ENCODE data around the gene C9orf78. TPM values are rescaled to one million over a fixed set of nuclear protein-coding genes. Genes with fewer than 3 reads are reported as not detected.

Gene C9orf78
- total and polyA plus RNA-seq, 8 donors = 16.3 to 38.6 (median 19.0) TPM

DNA sequence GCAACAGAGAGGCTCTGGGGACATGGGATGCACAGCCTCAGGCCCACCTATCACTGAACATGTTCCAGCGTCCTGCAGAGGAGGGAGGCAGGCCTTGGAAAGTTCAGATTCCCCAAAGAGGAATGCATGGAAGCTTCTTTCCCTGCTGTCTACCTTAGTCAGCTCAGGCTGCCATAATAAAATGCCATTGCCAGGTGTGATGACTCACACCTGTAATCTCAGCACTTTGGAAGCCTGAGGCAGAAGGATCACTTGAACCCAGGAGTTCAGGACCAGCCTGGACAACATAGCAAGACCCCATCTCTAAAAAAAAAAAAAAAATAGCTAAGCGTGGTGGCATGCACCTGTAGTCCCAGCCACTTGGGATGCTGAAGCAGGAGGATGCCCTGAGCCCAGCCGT is 56.6 kb downstream of the C9orf78 start:
- TF ChIP-seq CTCF (IDR thresholded peaks at IDR 0.05) = no peak
- H3K27ac ChIP-seq = no peak overlapping the region
- H3K27me3 ChIP-seq = no peaks in the 10 kb centered on the region
- H3K4me1 ChIP-seq = peaks cover 0 to 6% (median 5%) of the 10 kb centered on the region in 3 donors
- H3K4me3 ChIP-seq = no peak overlapping the region
- no peaks in the 10 kb centered on the region for H3K9me3 ChIP-seq
- ATAC-seq = no peak
- WGBS, 2 donors = 78 to 90% methylated on average over 3 of the region's 3 CpGs
- intact Hi-C loops (cut with DNase I) = no loop called here
- no peak for DNase-seq
- no peaks in the 10 kb centered on the region for H3K36me3 ChIP-seq
- no peak for FAIRE-seq

- DNase-seq (no peak), FAIRE-seq (no peak), ATAC-seq (no peak)
- WGBS, 2 donors = 80% methylated on average over 11 of the region's 11 CpGs
- Histone ChIP-seq H3K4me1 (peaks cover 0 to 10% (median 5%) of the 10 kb centered on the region in 3 donors), H3K27ac (no peak overlapping the region), H3K4me3 (no peak overlapping the region), H3K9me3 (no peaks in the 10 kb centered on the region), H3K36me3 (no peaks in the 10 kb centered on the region), H3K27me3 (no peaks in the 10 kb centered on the region)
- intact Hi-C loops (cut with DNase I) = no loop called here
- no peak for TF ChIP-seq CTCF (IDR thresholded peaks at IDR 0.05)
Observed at GRCh38 chr9:129777769-129778130, 57.3 kb downstream of the C9orf78 start.

Small RNA genes within 50 kb of the gene (microRNA-seq; reads per million reads assigned to microRNA genes)
- 0 to 0.29 reads per million in 2 donors for gene MIR6855

Other genes with a start within 250 kb of the C9orf78 start
- not detected for gene C9orf50, start 214.2 kb downstream of the C9orf78 start, total RNA-seq
- not detected for gene C9orf50, start 214.2 kb downstream of the C9orf78 start, polyA plus RNA-seq
- gene NTMT1, start 209.1 kb downstream of the C9orf78 start, total RNA-seq = 10 to 100 TPM; 11.3 to 19.4 (median 15.4) TPM
- 10 to 100 TPM; 19.5 to 29.0 TPM for gene NTMT1, start 209.1 kb downstream of the C9orf78 start, polyA plus RNA-seq
- gene ASB6, start 193.1 kb downstream of the C9orf78 start, total RNA-seq = 10 to 100 TPM in 1 of 6 donors, 1 to 10 TPM in 5; 6.3 to 13.1 (median 8.3) TPM
- 10 to 100 TPM; 21.2 to 23.7 TPM for gene ASB6, start 193.1 kb downstream of the C9orf78 start, polyA plus RNA-seq
- 1 to 10 TPM in 1 of 6 donors, under 1 TPM in 4, not detected in 1; 0.16 to 2.0 (median 0.38) TPM for gene PRRX2, start 169.6 kb downstream of the C9orf78 start, total RNA-seq
- 1 to 10 TPM; 1.2 to 1.9 TPM for gene PRRX2, start 169.6 kb downstream of the C9orf78 start, polyA plus RNA-seq
- gene PTGES, start 82.2 kb downstream of the C9orf78 start, total RNA-seq = 1 to 10 TPM in 3 of 6 donors, under 1 TPM in 3; 0.16 to 2.5 (median 0.77) TPM
- 1 to 10 TPM in 1 of 2 donors, under 1 TPM in 1; 0.75 to 1.8 TPM for gene PTGES, start 82.2 kb downstream of the C9orf78 start, polyA plus RNA-seq
- 10 to 100 TPM in 5 of 6 donors, 1 to 10 TPM in 1; 7.6 to 17.3 (median 12.0) TPM for gene TOR1B, start 32.1 kb downstream of the C9orf78 start, total RNA-seq
- 10 to 100 TPM in 1 of 2 donors, 1 to 10 TPM in 1; 6.1 to 10.5 TPM for gene TOR1B, start 32.1 kb downstream of the C9orf78 start, polyA plus RNA-seq
- gene TOR1A, start 11.1 kb downstream of the C9orf78 start, total RNA-seq = 10 to 100 TPM in 5 of 6 donors, 1 to 10 TPM in 1; 8.9 to 17.5 (median 12.2) TPM
- gene TOR1A, start 11.1 kb downstream of the C9orf78 start, polyA plus RNA-seq = 10 to 100 TPM; 10.0 to 15.3 TPM
- 10 to 100 TPM in 5 of 6 donors, 1 to 10 TPM in 1; 9.7 to 20.2 (median 13.1) TPM for gene USP20, start 183 bp upstream of the C9orf78 start, total RNA-seq
- 10 to 100 TPM; 38.8 to 54.8 TPM for gene USP20, start 183 bp upstream of the C9orf78 start, polyA plus RNA-seq
- 10 to 100 TPM in 2 of 6 donors, 1 to 10 TPM in 4; 6.5 to 18.5 (median 7.8) TPM for gene FNBP1, start 207.9 kb upstream of the C9orf78 start, total RNA-seq
- 1 to 10 TPM; 5.3 to 7.0 TPM for gene FNBP1, start 207.9 kb upstream of the C9orf78 start, polyA plus RNA-seq
- 10 to 100 TPM; 12.4 to 19.8 (median 17.2) TPM for gene GPR107, start 218.6 kb upstream of the C9orf78 start, total RNA-seq
- 1 to 10 TPM; 5.1 to 8.7 TPM for gene GPR107, start 218.6 kb upstream of the C9orf78 start, polyA plus RNA-seq

All from pancreas (tissue), 10 donors.